ENCODE measurements around the gene ALPP.
"Not testable (repeated sequence)": the region's sequence is repeated elsewhere in the genome, so short reads cannot be mapped to it uniquely, and the experiment has no call there.

ALPP gene

GRCh38 chr2:232378735-232379151 lies at the start of gene ALPP:
Gene ALPP (plus strand): TSS chr2:232378751. CDS start chr2:232378803, 52 bp downstream.
- not testable (repeated sequence) for DNase-seq (ENCODE audit: low spot score)

GRCh38 chr2:232329716-232330067 lies 48.9 kb upstream of the ALPP start:
- no peak for DNase-seq (ENCODE audit: low spot score)

- no peak for DNase-seq (ENCODE audit: low spot score)
Measured at GRCh38 chr2:232330068-232330999, 48.2 kb upstream of the ALPP start.

- DNase-seq (ENCODE audit: low spot score) = not testable (repeated sequence)
Measured at GRCh38 chr2:232331061-232331460, 47.5 kb upstream of the ALPP start.

- not testable (repeated sequence) for DNase-seq (ENCODE audit: low spot score)
Measured at GRCh38 chr2:232331641-232332040, 46.9 kb upstream of the ALPP start.

GRCh38 chr2:232332244-232332939 lies 46.2 kb upstream of the ALPP start:
- not testable (repeated sequence) for DNase-seq (ENCODE audit: low spot score)

GRCh38 chr2:232332940-232333259 lies 45.7 kb upstream of the ALPP start:
- DNase-seq (ENCODE audit: low spot score) = no peak

GRCh38 chr2:232333361-232334135 lies 45.0 kb upstream of the ALPP start:
- no peak for DNase-seq (ENCODE audit: low spot score)

- not testable (repeated sequence) for DNase-seq (ENCODE audit: low spot score)
Measured at GRCh38 chr2:232334136-232334884, 44.2 kb upstream of the ALPP start.

GRCh38 chr2:232334885-232335205 lies 43.7 kb upstream of the ALPP start:
- DNase-seq (ENCODE audit: low spot score) = not testable (repeated sequence)

GRCh38 chr2:232335206-232335858 lies 43.2 kb upstream of the ALPP start:
- not testable (repeated sequence) for DNase-seq (ENCODE audit: low spot score)

- DNase-seq (ENCODE audit: low spot score) = no peak
Measured at GRCh38 chr2:232335859-232336215, 42.7 kb upstream of the ALPP start.

- no peak for DNase-seq (ENCODE audit: low spot score)
Measured at GRCh38 chr2:232336241-232336736, 42.3 kb upstream of the ALPP start.

GRCh38 chr2:232336981-232337720 lies 41.4 kb upstream of the ALPP start:
- DNase-seq (ENCODE audit: low spot score) = no peak

- DNase-seq (ENCODE audit: low spot score) = not testable (repeated sequence)
Measured at GRCh38 chr2:232338094-232338758, 40.3 kb upstream of the ALPP start.

- DNase-seq (ENCODE audit: low spot score) = no peak
Measured at GRCh38 chr2:232338759-232339106, 39.8 kb upstream of the ALPP start.

GRCh38 chr2:232339121-232340081 lies 39.1 kb upstream of the ALPP start:
- no peak for DNase-seq (ENCODE audit: low spot score)

GRCh38 chr2:232340171-232340935 lies 38.2 kb upstream of the ALPP start:
- no peak for DNase-seq (ENCODE audit: low spot score)

Measured in putamen (tissue), 1 donor.